ENCODE results near the gene EHF. TPM values are rescaled to one million over a fixed set of nuclear protein-coding genes. Genes with fewer than 3 reads are reported as not detected.

Gene EHF
- total and polyA plus RNA-seq, 2 of the 8 experiments (the other 6 are each of a cell fraction or from before 2014, with no cell fraction given): not detected

GRCh38 chr11:34625576-34625975 lies 4.7 kb downstream of the EHF start:
- Histone ChIP-seq H2BK15ac (ENCODE audit: low read length) (no peak overlapping the region), H3K9me3 (ENCODE audit: insufficient read depth in 2 of 2, low read depth in 1 of 2, low read length in 1 of 2) (no peaks in the 10 kb centered on the region), H2BK20ac (ENCODE audit: low read length) (no peak overlapping the region), H3K56ac (replicated peaks; ENCODE audit: insufficient read length, low read depth, low read length) (no peak overlapping the region), H4K91ac (replicated peaks; ENCODE audit: insufficient read length, low read length) (no peak overlapping the region), H3K4me3 (ENCODE audit: extremely low read depth in 1 of 4, insufficient read depth in 2 of 4, low read depth in 3 of 4, low read length in 4 of 4) (no peak overlapping the region), H3K36me3 (ENCODE audit: control insufficient read depth in 2 of 4, insufficient read depth in 4 of 4, low read length in 3 of 4) (no peaks in the 10 kb centered on the region), H3K9ac (replicated peaks in 1 of 4; ENCODE audit: extremely low read depth in 1 of 4, low read depth in 3 of 4, low read length in 3 of 4) (no peak overlapping the region), H2AFZ (ENCODE audit: low read length) (no peak overlapping the region), H3K27ac (ENCODE audit: low read depth, low read length) (no peak overlapping the region), H4K8ac (ENCODE audit: extremely low read depth, insufficient read depth, low read length) (no peak overlapping the region), H3K27me3 (replicated peaks in 1 of 4; ENCODE audit: control insufficient read depth in 3 of 4, extremely low read depth in 1 of 4, insufficient read depth in 3 of 4, low read length in 3 of 4) (no peaks in the 10 kb centered on the region), H2BK5ac (ENCODE audit: low read depth, low read length) (no peak overlapping the region), H3K4me1 (replicated peaks in 1 of 4; ENCODE audit: control insufficient read depth in 3 of 4, insufficient read depth in 4 of 4, low read length in 3 of 4) (no peaks in the 10 kb centered on the region), H4K5ac (ENCODE audit: insufficient read length, low read depth, low read length) (no peak overlapping the region), H3K4me2 (ENCODE audit: insufficient read depth in 1 of 2, low read depth in 2 of 2, low read length in 2 of 2) (no peak overlapping the region), H3K79me1 (ENCODE audit: low read depth, low read length) (no peaks in the 10 kb centered on the region), H3K23ac (ENCODE audit: insufficient read length) (no peak overlapping the region), H3K23me2 (ENCODE audit: low read depth, low read length) (no peaks in the 10 kb centered on the region; the same call in 1 of the 2 replicates), H3K14ac (ENCODE audit: insufficient read length) (no peak overlapping the region), H3K79me2 (ENCODE audit: control insufficient read depth in 1 of 2, insufficient read depth in 2 of 2, low read length in 2 of 2) (no peaks in the 10 kb centered on the region), H2AK5ac (ENCODE audit: low read depth, low read length) (no peak overlapping the region), H3K18ac (ENCODE audit: extremely low read depth, low read length) (no peak overlapping the region), H2BK12ac (ENCODE audit: low read depth, low read length) (no peak overlapping the region), H2BK120ac (replicated peaks; ENCODE audit: low read depth, low read length) (no peak overlapping the region), H3K4ac (replicated peaks; ENCODE audit: insufficient read length, low read depth, low read length) (no peak overlapping the region), H4K20me1 (replicated peaks in 1 of 2; ENCODE audit: control insufficient read depth in 1 of 2, insufficient read depth in 2 of 2, low read length in 2 of 2) (no peaks in the 10 kb centered on the region)
- ChIA-PET CTCF (ENCODE audit: partially characterized antibody) (interaction anchor here (1.2 kb wide), 1 partner anchor 558 kb away, joined by 4 read pairs; no protein-coding TSS in a partner anchor), POLR2A (ENCODE audit: partially characterized antibody) (no interaction called here)
- 88% methylated on average over 4 of the region's 4 CpGs; no CpG with 5 or more reads in 1 of the 2 experiments for WGBS, 2 experiments (ENCODE audit: extremely low coverage in 1 of 2, insufficient coverage in 1 of 2, insufficient read length in 1 of 2, insufficient replicate concordance in 2 of 2, low coverage in 1 of 2, low lambda C conversion rate in 2 of 2, missing lambda C conversion rate in 1 of 2)
- FAIRE-seq (no peak), DNase-seq (ENCODE audit: low read depth in 1 of 2, low spot score in 2 of 2) (no peak)
- TF ChIP-seq POU5F1 (IDR thresholded peaks at IDR 0.05; ENCODE audit: low read depth, low read length) (no peak), HDAC6 (IDR thresholded peaks at IDR 0.05; ENCODE audit: low read depth, low read length) (no peak), RXRA (IDR thresholded peaks at IDR 0.05; ENCODE audit: insufficient read depth, low read depth, low read length) (no peak), BRCA1 (IDR thresholded peaks at IDR 0.05; ENCODE audit: low read depth, low read length) (no peak), JUND (IDR thresholded peaks at IDR 0.05; ENCODE audit: low read length) (no peak), BACH1 (IDR thresholded peaks at IDR 0.05; ENCODE audit: low read length) (no peak), TCF12 (IDR thresholded peaks at IDR 0.05; ENCODE audit: low read depth, low read length) (no peak), EGR1 (IDR thresholded peaks at IDR 0.05; ENCODE audit: borderline replicate concordance, low read depth, low read length) (no peak), SIX5 (IDR thresholded peaks at IDR 0.05; ENCODE audit: low read depth, low read length) (no peak)
- TF ChIP-seq, protein P1, sequence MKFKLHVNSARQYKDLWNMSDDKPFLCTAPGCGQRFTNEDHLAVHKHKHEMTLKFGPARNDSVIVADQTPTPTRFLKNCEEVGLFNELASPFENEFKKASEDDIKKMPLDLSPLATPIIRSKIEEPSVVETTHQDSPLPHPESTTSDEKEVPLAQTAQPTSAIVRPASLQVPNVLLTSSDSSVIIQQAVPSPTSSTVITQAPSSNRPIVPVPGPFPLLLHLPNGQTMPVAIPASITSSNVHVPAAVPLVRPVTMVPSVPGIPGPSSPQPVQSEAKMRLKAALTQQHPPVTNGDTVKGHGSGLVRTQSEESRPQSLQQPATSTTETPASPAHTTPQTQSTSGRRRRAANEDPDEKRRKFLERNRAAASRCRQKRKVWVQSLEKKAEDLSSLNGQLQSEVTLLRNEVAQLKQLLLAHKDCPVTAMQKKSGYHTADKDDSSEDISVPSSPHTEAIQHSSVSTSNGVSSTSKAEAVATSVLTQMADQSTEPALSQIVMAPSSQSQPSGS (IDR thresholded peaks at IDR 0.05; ENCODE audit: low read length): no peak
- TF ChIP-seq, protein P2, sequence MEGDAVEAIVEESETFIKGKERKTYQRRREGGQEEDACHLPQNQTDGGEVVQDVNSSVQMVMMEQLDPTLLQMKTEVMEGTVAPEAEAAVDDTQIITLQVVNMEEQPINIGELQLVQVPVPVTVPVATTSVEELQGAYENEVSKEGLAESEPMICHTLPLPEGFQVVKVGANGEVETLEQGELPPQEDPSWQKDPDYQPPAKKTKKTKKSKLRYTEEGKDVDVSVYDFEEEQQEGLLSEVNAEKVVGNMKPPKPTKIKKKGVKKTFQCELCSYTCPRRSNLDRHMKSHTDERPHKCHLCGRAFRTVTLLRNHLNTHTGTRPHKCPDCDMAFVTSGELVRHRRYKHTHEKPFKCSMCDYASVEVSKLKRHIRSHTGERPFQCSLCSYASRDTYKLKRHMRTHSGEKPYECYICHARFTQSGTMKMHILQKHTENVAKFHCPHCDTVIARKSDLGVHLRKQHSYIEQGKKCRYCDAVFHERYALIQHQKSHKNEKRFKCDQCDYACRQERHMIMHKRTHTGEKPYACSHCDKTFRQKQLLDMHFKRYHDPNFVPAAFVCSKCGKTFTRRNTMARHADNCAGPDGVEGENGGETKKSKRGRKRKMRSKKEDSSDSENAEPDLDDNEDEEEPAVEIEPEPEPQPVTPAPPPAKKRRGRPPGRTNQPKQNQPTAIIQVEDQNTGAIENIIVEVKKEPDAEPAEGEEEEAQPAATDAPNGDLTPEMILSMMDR (IDR thresholded peaks at IDR 0.05; ENCODE audit: control extremely low read depth in 1 of 3, insufficient read depth in 1 of 3, low read depth in 1 of 3, low read length in 3 of 3): no peak
